ENCODE measurements around the gene CRMP1. TPM values are rescaled to one million over a fixed set of nuclear protein-coding genes. Genes with fewer than 3 reads are reported as not detected.

Gene CRMP1
- total and polyA plus RNA-seq, 2 of the 8 experiments (the other 6 are each of a cell fraction or from before 2014, with no cell fraction given), result 120 to 131 TPM

DNA sequence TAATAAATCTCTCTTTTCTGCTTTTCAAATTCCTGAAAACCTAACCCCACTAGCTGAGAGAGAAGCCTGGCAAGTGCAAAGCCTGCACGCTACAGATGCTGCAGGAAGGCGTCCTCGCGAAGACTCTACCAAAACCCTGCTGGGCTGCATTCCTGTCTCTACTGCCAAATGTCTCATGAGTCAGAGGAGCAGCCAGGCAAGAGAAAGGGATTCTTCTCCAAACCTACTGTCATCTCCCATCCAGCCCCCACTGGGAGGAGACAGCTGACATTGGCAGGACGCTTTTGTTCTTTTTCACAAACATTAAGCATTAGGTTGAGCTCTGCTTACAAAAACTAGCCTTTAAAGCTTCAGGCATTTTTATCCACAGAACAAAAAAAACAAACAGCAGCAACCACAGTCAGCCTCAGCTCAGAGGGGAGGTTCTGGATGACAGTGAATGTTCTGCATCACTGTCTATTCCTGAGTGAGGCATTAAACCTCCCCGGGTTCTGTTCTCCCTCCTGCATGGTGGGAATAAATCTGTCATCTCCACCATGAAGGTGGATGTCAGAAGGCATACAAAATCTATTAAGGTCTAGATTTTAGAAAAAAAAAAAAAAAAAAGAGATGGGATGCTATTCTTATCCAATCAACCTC, 18.0 kb downstream of the CRMP1 start (continued):
- no peak for TF ChIP-seq KDM1A (IDR thresholded peaks at IDR 0.05; ENCODE audit: borderline replicate concordance, low read length)
- peak; percentile 89 for TF ChIP-seq TEAD4 (IDR thresholded peaks at IDR 0.05; ENCODE audit: low read depth, low read length)
- TF ChIP-seq SIN3A (conservative IDR thresholded peaks at IDR 0.05 in 1 of 2, IDR thresholded peaks at IDR 0.05 in 1 of 2; ENCODE audit: low read depth in 1 of 2, low read length in 2 of 2), result peak; percentile 95 to 97
- no peak for TF ChIP-seq SIRT6 (IDR thresholded peaks at IDR 0.05; ENCODE audit: low read length)
- peak; percentile 82 for TF ChIP-seq JUND (IDR thresholded peaks at IDR 0.05; ENCODE audit: low read length)
- 0 out of 4 replicates have a peak, but pooled peaks of 1 of the 2 experiments have one; percentile 52 for TF ChIP-seq HDAC2 (IDR thresholded peaks at IDR 0.05; ENCODE audit: borderline replicate concordance in 1 of 2, low read depth in 2 of 2, low read length in 2 of 2)
- 0 out of 2 replicates have a peak, but pooled peaks have one; percentile 22 for TF ChIP-seq SP1 (IDR thresholded peaks at IDR 0.05; ENCODE audit: low read depth, low read length)

Measured in H1 (cell line).